GM12801 (cell line): ENCODE measurements around the gene MAP6.

Experiments used
- CTCF ChIP-seq: IDR thresholded peaks from one replicate; pipeline ENCODE4 v1.5.1; 2011; ENCODE audit warnings: control low read depth; ENCODE audit not compliant: insufficient read length; ENCODE audit errors: extremely low read depth

Gene MAP6

GRCh38 chr11:75703695-75704237, 34.9 kb upstream of the MAP6 start:
- no peak for TF ChIP-seq CTCF

- TF ChIP-seq CTCF = no peak
Measured at GRCh38 chr11:75700940-75701339, 32.1 kb upstream of the MAP6 start.

GRCh38 chr11:75697906-75698581, 29.2 kb upstream of the MAP6 start:
- no peak for TF ChIP-seq CTCF

- TF ChIP-seq CTCF = no peak
Measured at GRCh38 chr11:75691804-75692203, 23.0 kb upstream of the MAP6 start.

GRCh38 chr11:75689863-75690609, 21.2 kb upstream of the MAP6 start:
- TF ChIP-seq CTCF = no peak

- TF ChIP-seq CTCF = no peak
Measured at GRCh38 chr11:75679566-75679965, 10.7 kb upstream of the MAP6 start.

- TF ChIP-seq CTCF = no peak
Measured at GRCh38 chr11:75678620-75679259, 9.9 kb upstream of the MAP6 start.
